HepG2 (cell line): Measurements from ENCODE around the gene CBLC. TPM values are rescaled to one million over a fixed set of nuclear protein-coding genes. Genes with fewer than 3 reads are reported as not detected.

Experiments
- ATAC-seq: fragments of 200-7000 bp; cut with Tn5 transposase; 3 replicates; pipeline ENCODE4 v1.9.1; 2020; ENCODE audit warnings: mild to moderate bottlenecking, moderate library complexity
- BruUV-seq: library from RNA; stranded (reverse); fragments of 400-500 nt; replicated peaks from 2 replicates; lab custom pipeline; 2021; lab: Mats Ljungman, UMichigan
- CTCF ChIA-PET: fragments of 300-600 bp; formaldehyde crosslinking; extraction: SDS; loops from one replicate; lab custom pipeline; 2021; ENCODE audit warnings: low total read pairs, inconsistent platforms, low intra/inter-chr PET ratio; lab: Yijun Ruan, JAX
- POLR2A ChIA-PET: fragments of 350-600 bp; sonication (Branson Sonifier 250); formaldehyde crosslinking; loops from one replicate; lab custom pipeline; 2020; ENCODE audit warnings: antibody characterized with exemption, inconsistent platforms; lab: Yijun Ruan, JAX
- DNase-seq: peaks from one replicate; pipeline ENCODE4 v3.0.0-alpha.2; 2015; ENCODE audit warnings: low spot score
- FAIRE-seq: peaks from 3 replicates; lab custom pipeline; 2011; peaks lifted over from hg19 to GRCh38; lab: Jason Lieb, UNC
- H2AFZ ChIP-seq: one replicate; pipeline ENCODE4 v1.6.1; 2011; ENCODE audit warnings: low read length, inconsistent platforms
- H3K27ac ChIP-seq: fragments of 300-600 bp; 3 replicates; pipeline ENCODE4 v1.8.0; 2011; ENCODE audit warnings: mixed run types, mild to moderate bottlenecking, mixed read lengths, low read length, inconsistent platforms; ENCODE audit not compliant: insufficient read depth; ENCODE audit errors: extremely low read length
- H3K27me3 ChIP-seq, 2 experiments: fragments of 200-600 bp in 1 of 2; 2 replicates in 1 of 2; 3 replicates in 1 of 2; pipeline versions ENCODE4 v1.6.0 to v1.8.0; 2011; ENCODE audit warnings: low read length in 2 of 2, mild to moderate bottlenecking in 2 of 2, moderate library complexity in 2 of 2, inconsistent platforms in 1 of 2; ENCODE audit not compliant: insufficient read depth in 2 of 2, control insufficient read depth in 1 of 2
- H3K36me3 ChIP-seq, 2 experiments: fragments of 200-600 bp in 1 of 2; replicated peaks in 1 of 2; 2 replicates in 1 of 2; 3 replicates in 1 of 2; pipeline versions ENCODE4 v1.5.1 to v1.8.0; 2011; ENCODE audit warnings: low read length in 2 of 2, inconsistent platforms in 1 of 2; ENCODE audit not compliant: insufficient read depth in 2 of 2, control insufficient read depth in 1 of 2
- H3K4me1 ChIP-seq: 2 replicates; pipeline ENCODE4 v1.5.1; 2012; ENCODE audit warnings: low read length, inconsistent platforms; ENCODE audit not compliant: insufficient read depth
- H3K4me2 ChIP-seq: 2 replicates; pipeline ENCODE4 v1.6.0; 2011; ENCODE audit warnings: low read depth, low read length, inconsistent platforms
- H3K4me3 ChIP-seq, 3 experiments: fragments of 200-600 bp in 1 of 3; sonication (generic), shearing (Covaris generic) in 1 of 3; replicated peaks in 1 of 3; 2 replicates each; pipeline ENCODE4 v1.5.1; 2011 to 2016; ENCODE audit warnings: low read length in 3 of 3, inconsistent platforms in 2 of 3, low read depth in 2 of 3, mild to moderate bottlenecking in 2 of 3, control low read depth in 1 of 3, mixed read lengths in 1 of 3; ENCODE audit not compliant: insufficient read depth in 1 of 3
- H3K79me2 ChIP-seq: one replicate; pipeline ENCODE4 v1.6.1; 2011; ENCODE audit warnings: low read length, inconsistent platforms; ENCODE audit not compliant: insufficient read depth
- H3K9ac ChIP-seq: 2 replicates; pipeline ENCODE4 v1.6.0; 2011; ENCODE audit warnings: mild to moderate bottlenecking, low read depth, low read length, inconsistent platforms; ENCODE audit not compliant: insufficient read depth
- H3K9me3 ChIP-seq: 2 replicates; pipeline ENCODE4 v1.5.1; 2012; ENCODE audit warnings: mild to moderate bottlenecking, low read length
- H4K20me1 ChIP-seq: 2 replicates; pipeline ENCODE4 v1.6.0; 2011; ENCODE audit warnings: inconsistent platforms, mild to moderate bottlenecking, low read length, moderate library complexity; ENCODE audit not compliant: insufficient read depth
- GATAD1 ChIP-seq: IDR thresholded peaks from 2 replicates; pipeline ENCODE4 v1.6.1; 2016; ENCODE audit warnings: missing genetic modification reagents, missing compliant biosample characterization
- HDAC1 ChIP-seq: sonication (generic); formaldehyde crosslinking; IDR thresholded peaks from 2 replicates; pipeline ENCODE4 v1.5.1; 2020; ENCODE audit warnings: mild to moderate bottlenecking, missing genetic modification reagents
- KDM1A ChIP-seq: IDR thresholded peaks from 2 replicates; pipeline ENCODE4 v1.6.1; 2016; ENCODE audit warnings: missing compliant biosample characterization
- MED13 ChIP-seq: sonication (generic); formaldehyde crosslinking; IDR thresholded peaks from 2 replicates; pipeline ENCODE4 v1.5.0; 2020; ENCODE audit warnings: missing genetic modification reagents
- TBX2 ChIP-seq: sonication (generic); formaldehyde crosslinking; IDR thresholded peaks from 2 replicates; pipeline ENCODE4 v1.5.0; 2020; ENCODE audit warnings: missing genetic modification reagents, mild to moderate bottlenecking, borderline replicate concordance
- ZNF33A ChIP-seq: sonication (generic); formaldehyde crosslinking; IDR thresholded peaks from 2 replicates; pipeline ENCODE4 v1.5.1; 2020; ENCODE audit warnings: missing genetic modification reagents, mild to moderate bottlenecking, moderate library complexity, borderline replicate concordance
- WGBS: methylation state at CpG from one replicate; pipeline ENCODE4 v1.1.6; 2017; ENCODE audit warnings: low lambda C conversion rate; 5-methylcytosine and 5-hydroxymethylcytosine counted together
- in situ Hi-C: cut with HindIII; loops from 2 replicates; pipeline ENCODE4 v1.10.0; 2017; ENCODE audit warnings: low pct_unique_long_range_greater_than_20kb; ENCODE audit not compliant: extremely low pct_ligation_motif_present
- intact Hi-C: fragments of 100-400 bp; cut with micrococcal nuclease; formaldehyde crosslinking; loops from one replicate; pipeline ENCODE4 v1.10.0; 2022; ENCODE audit not compliant: unreplicated experiment
- polyA plus RNA-seq, 8 experiments: library from polyadenylated mRNA; depleted of rRNA in 3 of 8; stranded (reverse) in 7 of 8; unstranded in 1 of 8; fragments of >200 nt; fragmentation: Illumina TruSeq in 4 of 8; extraction: Trizol in 4 of 8; gene quantifications; 2 replicates each; pipeline versions ENCODE4 v1.2.1 to v1.2.3, GENCODE V29; 2011 to 2016; ENCODE audit warnings: low read depth in 4 of 8, missing spikeins in 1 of 8, mixed read lengths in 1 of 8; ENCODE audit not compliant: insufficient read depth in 1 of 8
- total RNA-seq, 5 experiments: library from RNA; depleted of rRNA; stranded (reverse); fragments of >200 nt; fragmentation: Illumina TruSeq; extraction: Trizol; gene quantifications; 2 replicates each; pipeline ENCODE4 v1.2.3, GENCODE V29; 2016; ENCODE audit warnings: low read depth in 1 of 5
- TF ChIP-seq, protein P1 (sequence below): conservative IDR thresholded peaks from 2 replicates; pipeline ENCODE4 v1.6.1; 2018; ENCODE audit warnings: missing genetic modification reagents
- TF ChIP-seq, protein P2 (sequence below): sonication (generic); formaldehyde crosslinking; IDR thresholded peaks from 2 replicates; pipeline ENCODE4 v1.5.0; 2020; ENCODE audit warnings: missing genetic modification reagents
- TF ChIP-seq, protein P3 (sequence below): sonication (generic); formaldehyde crosslinking; IDR thresholded peaks from 2 replicates; pipeline ENCODE4 v1.4.0; 2020; ENCODE audit warnings: missing genetic modification reagents, mild to moderate bottlenecking, borderline replicate concordance
- TF ChIP-seq, protein P4 (sequence below): sonication (generic); formaldehyde crosslinking; IDR thresholded peaks from 2 replicates; pipeline ENCODE4 v1.5.0; 2020; ENCODE audit warnings: mild to moderate bottlenecking, missing genetic modification reagents

CBLC gene
- total and polyA plus RNA-seq, 2 of the 13 experiments (the other 11 are each of a cell fraction or from before 2014, with no cell fraction given): 1.8 to 2.6 TPM

DNA sequence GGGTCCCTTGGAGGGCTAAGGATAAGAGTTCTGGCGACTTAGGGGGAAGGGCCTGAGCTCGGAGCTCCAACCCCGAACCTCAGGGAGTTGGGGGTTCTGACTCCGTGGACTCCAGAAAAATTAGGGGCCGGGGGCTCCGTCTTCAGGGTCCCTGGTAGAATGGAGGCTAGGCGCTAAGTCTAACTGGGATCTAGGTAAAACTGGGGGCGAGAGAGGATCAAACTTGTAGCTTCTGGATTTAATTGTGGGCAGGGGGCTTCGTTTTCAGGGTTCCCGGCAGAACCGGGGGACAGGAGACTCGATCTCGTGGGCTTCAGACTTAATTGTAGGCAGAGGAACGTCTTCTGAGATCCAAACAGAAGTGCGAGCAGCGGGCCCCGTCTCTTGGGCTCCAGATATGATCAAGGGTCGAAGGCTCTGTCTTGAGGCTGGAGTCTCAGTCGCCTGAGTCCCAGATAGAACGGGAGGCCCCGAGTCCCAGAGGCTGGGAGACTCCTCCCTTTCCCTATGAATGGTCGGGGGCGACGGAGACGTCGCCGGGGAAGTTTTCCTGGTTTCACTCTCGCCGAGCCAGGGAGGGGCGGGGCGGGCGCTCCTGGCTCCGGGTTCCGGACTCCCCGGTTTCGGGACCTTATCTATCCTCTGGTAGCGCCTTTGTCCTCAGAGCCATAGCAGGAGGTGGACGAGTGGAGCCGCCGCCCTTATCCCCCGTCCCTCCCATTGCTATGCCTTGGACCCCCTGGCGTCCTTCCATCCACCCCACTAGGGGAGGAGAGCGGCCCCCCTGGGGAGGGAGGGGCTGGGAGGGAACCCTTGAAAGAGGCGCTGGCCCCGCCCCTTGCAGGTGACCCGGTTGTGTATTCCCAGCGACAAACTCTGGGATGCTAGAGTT lies 69.7 kb downstream of the CBLC start:
- H3K27me3 ChIP-seq: no peaks in the 10 kb centered on the region; a peak in 1 of 5 replicates
- TF ChIP-seq, protein P1, sequence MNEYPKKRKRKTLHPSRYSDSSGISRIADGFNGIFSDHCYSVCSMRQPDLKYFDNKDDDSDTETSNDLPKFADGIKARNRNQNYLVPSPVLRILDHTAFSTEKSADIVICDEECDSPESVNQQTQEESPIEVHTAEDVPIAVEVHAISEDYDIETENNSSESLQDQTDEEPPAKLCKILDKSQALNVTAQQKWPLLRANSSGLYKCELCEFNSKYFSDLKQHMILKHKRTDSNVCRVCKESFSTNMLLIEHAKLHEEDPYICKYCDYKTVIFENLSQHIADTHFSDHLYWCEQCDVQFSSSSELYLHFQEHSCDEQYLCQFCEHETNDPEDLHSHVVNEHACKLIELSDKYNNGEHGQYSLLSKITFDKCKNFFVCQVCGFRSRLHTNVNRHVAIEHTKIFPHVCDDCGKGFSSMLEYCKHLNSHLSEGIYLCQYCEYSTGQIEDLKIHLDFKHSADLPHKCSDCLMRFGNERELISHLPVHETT (CRISPR knock-in tag): 0 out of 2 replicates have a peak, but pooled peaks have one; percentile 30
- TF ChIP-seq, protein P2, sequence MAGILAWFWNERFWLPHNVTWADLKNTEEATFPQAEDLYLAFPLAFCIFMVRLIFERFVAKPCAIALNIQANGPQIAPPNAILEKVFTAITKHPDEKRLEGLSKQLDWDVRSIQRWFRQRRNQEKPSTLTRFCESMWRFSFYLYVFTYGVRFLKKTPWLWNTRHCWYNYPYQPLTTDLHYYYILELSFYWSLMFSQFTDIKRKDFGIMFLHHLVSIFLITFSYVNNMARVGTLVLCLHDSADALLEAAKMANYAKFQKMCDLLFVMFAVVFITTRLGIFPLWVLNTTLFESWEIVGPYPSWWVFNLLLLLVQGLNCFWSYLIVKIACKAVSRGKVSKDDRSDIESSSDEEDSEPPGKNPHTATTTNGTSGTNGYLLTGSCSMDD: no peak
- TF ChIP-seq ZNF33A (CRISPR knock-in tag): no peak
- peak; percentile 18; the same call in 1 of the 2 replicates for TF ChIP-seq GATAD1
- TF ChIP-seq KDM1A (CRISPR knock-in tag): no peak
- peak; percentile 49 for TF ChIP-seq HDAC1 (CRISPR knock-in tag)
- TF ChIP-seq, protein P3, sequence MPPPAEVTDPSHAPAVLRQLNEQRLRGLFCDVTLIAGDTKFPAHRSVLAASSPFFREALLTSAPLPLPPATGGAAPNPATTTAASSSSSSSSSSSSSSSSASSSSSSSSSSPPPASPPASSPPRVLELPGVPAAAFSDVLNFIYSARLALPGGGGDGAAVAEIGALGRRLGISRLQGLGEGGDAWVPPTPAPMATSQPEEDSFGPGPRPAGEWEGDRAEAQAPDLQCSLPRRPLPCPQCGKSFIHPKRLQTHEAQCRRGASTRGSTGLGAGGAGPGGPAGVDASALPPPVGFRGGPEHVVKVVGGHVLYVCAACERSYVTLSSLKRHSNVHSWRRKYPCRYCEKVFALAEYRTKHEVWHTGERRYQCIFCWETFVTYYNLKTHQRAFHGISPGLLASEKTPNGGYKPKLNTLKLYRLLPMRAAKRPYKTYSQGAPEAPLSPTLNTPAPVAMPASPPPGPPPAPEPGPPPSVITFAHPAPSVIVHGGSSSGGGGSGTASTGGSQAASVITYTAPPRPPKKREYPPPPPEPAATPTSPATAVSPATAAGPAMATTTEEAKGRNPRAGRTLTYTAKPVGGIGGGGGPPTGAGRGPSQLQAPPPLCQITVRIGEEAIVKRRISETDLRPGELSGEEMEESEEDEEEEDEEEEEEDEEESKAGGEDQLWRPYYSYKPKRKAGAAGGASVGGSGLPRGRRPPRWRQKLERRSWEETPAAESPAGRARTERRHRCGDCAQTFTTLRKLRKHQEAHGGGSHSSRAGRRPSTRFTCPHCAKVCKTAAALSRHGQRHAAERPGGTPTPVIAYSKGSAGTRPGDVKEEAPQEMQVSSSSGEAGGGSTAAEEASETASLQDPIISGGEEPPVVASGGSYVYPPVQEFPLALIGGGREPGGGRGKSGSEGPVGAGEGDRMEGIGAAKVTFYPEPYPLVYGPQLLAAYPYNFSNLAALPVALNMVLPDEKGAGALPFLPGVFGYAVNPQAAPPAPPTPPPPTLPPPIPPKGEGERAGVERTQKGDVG (CRISPR knock-in tag): no peak
- TF ChIP-seq TBX2: no peak
- TF ChIP-seq, protein P4, sequence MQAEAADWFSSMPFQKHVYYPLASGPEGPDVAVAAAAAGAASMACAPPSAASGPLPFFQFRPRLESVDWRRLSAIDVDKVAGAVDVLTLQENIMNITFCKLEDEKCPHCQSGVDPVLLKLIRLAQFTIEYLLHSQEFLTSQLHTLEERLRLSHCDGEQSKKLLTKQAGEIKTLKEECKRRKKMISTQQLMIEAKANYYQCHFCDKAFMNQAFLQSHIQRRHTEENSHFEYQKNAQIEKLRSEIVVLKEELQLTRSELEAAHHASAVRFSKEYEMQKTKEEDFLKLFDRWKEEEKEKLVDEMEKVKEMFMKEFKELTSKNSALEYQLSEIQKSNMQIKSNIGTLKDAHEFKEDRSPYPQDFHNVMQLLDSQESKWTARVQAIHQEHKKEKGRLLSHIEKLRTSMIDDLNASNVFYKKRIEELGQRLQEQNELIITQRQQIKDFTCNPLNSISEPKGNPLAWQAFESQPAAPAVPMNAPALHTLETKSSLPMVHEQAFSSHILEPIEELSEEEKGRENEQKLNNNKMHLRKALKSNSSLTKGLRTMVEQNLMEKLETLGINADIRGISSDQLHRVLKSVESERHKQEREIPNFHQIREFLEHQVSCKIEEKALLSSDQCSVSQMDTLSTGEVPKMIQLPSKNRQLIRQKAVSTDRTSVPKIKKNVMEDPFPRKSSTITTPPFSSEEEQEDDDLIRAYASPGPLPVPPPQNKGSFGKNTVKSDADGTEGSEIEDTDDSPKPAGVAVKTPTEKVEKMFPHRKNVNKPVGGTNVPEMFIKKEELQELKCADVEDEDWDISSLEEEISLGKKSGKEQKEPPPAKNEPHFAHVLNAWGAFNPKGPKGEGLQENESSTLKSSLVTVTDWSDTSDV: no peak
- no peak for TF ChIP-seq MED13 (CRISPR knock-in tag)

More for the DNA sequence above, 69.7 kb downstream of the CBLC start:
- 0% methylated on average over 19 of the region's 47 CpGs for WGBS
- Histone ChIP-seq H3K4me1 (peaks cover 51% of the 10 kb centered on the region), H3K36me3 (peaks cover 0 to 4% of the 10 kb centered on the region in 2 experiments; a peak in 2 of 5 replicates), H4K20me1 (peaks cover 39% of the 10 kb centered on the region), H3K79me2 (peaks cover 62% of the 10 kb centered on the region), H3K4me3 (peak overlapping the region; percentile 76 to 95 (median 84)), H3K9ac (peak overlapping the region; percentile 100), H3K4me2 (peak overlapping the region; percentile 95), H3K27ac (peak overlapping the region; percentile 95), H2AFZ (no peak overlapping the region), H3K9me3 (no peaks in the 10 kb centered on the region)
- intact Hi-C loops (loop anchor here (2.0 to 10.0 kb wide), 2 partner anchors 43 to 107 kb away; partner anchors contain the start of genes CLPTM1 and TOMM40), in situ Hi-C loops (loop anchor here (5.0 to 10.0 kb wide), 2 partner anchors 53 to 160 kb away; no protein-coding TSS in a partner anchor)
- POLR2A ChIA-PET: interaction anchor here (1.0 to 3.1 kb wide), 9 partner anchors 9 to 89 kb away, joined by 3 to 11 read pairs (median 4); partner anchors contain the start of genes APOC1, APOE and TOMM40
- ATAC-seq (peak; percentile 3), DNase-seq (peak; percentile 42), FAIRE-seq (no peak)
- CTCF ChIA-PET: no interaction called here
- BruUV-seq: TSS peak; percentile 92
